GM23338 (cell line): ENCODE results near the gene LEFTY2. TPM values are rescaled to one million over a fixed set of nuclear protein-coding genes. Genes with fewer than 3 reads are reported as not detected.

Source experiments
- ATAC-seq: fragments of 200-7000 bp; cut with Tn5 transposase; 3 replicates; pipeline ENCODE4 v1.9.1; 2020
- DNase-seq: peaks from one replicate; pipeline ENCODE4 v3.0.0-alpha.2; 2015; ENCODE audit warnings: low spot score
- H2AFZ ChIP-seq: fragments of 200-600 bp; sonication (generic); 2 replicates; pipeline ENCODE4 v1.8.0; 2016; ENCODE audit warnings: antibody characterized with exemption, mild to moderate bottlenecking, moderate library complexity
- H3F3A ChIP-seq: fragments of 200-600 bp; sonication (generic); replicated peaks from 2 replicates; pipeline ENCODE4 v1.8.0; 2017; ENCODE audit warnings: antibody characterized with exemption, mixed run types, low read depth
- H3K27ac ChIP-seq: fragments of 200-600 bp; sonication (generic); 2 replicates; pipeline ENCODE4 v1.6.1; 2016; ENCODE audit warnings: low read depth
- H3K27me3 ChIP-seq: fragments of 200-600 bp; sonication (generic); 2 replicates; pipeline ENCODE4 v1.8.0; 2016; ENCODE audit warnings: mild to moderate bottlenecking, mixed run types, moderate library complexity; ENCODE audit not compliant: insufficient read depth
- H3K36me3 ChIP-seq: fragments of 200-600 bp; sonication (generic); 2 replicates; pipeline ENCODE4 v1.8.0; 2016; ENCODE audit warnings: mild to moderate bottlenecking; ENCODE audit not compliant: insufficient read depth
- H3K4me1 ChIP-seq: fragments of 200-600 bp; sonication (generic); 2 replicates; pipeline ENCODE4 v1.8.0; 2016; ENCODE audit warnings: mild to moderate bottlenecking, moderate library complexity; ENCODE audit not compliant: insufficient read depth
- H3K4me2 ChIP-seq: fragments of 200-600 bp; sonication (generic); 2 replicates; pipeline ENCODE4 v1.7.1; 2017; ENCODE audit warnings: mixed run types
- H3K4me3 ChIP-seq: fragments of 200-600 bp; sonication (generic); 2 replicates; pipeline ENCODE4 v1.6.1; 2016; ENCODE audit warnings: mixed run types
- H3K79me2 ChIP-seq: fragments of 200-600 bp; sonication (generic); replicated peaks from 2 replicates; pipeline ENCODE4 v1.8.0; 2017; ENCODE audit warnings: mild to moderate bottlenecking; ENCODE audit not compliant: insufficient read depth
- H3K9me2 ChIP-seq: fragments of 200-600 bp; sonication (generic); 2 replicates; pipeline ENCODE4 v1.8.0; 2017; ENCODE audit not compliant: insufficient read depth
- H4K20me1 ChIP-seq: fragments of 200-600 bp; sonication (generic); replicated peaks from 2 replicates; pipeline ENCODE4 v1.8.0; 2017; ENCODE audit warnings: mild to moderate bottlenecking; ENCODE audit not compliant: insufficient read depth
- H3K27ac Mint-ChIP-seq: 2 replicates; pipeline ENCODE4 v1.8.0; 2020; ENCODE audit warnings: inconsistent platforms, mild to moderate bottlenecking, moderate library complexity, mixed read lengths
- H3K27me3 Mint-ChIP-seq: 3 replicates; pipeline ENCODE4 v1.8.0; 2022; ENCODE audit warnings: low read depth, mild to moderate bottlenecking, moderate library complexity, mixed read lengths, inconsistent platforms; ENCODE audit not compliant: insufficient read depth, poor library complexity
- H3K36me3 Mint-ChIP-seq: 3 replicates; pipeline ENCODE4 v1.8.0; 2021; ENCODE audit warnings: low read depth, mild to moderate bottlenecking, inconsistent platforms, moderate library complexity, mixed read lengths
- H3K4me1 Mint-ChIP-seq: 3 replicates; pipeline ENCODE4 v1.8.0; 2020; ENCODE audit warnings: mild to moderate bottlenecking, inconsistent platforms, mixed read lengths
- H3K4me3 Mint-ChIP-seq: 3 replicates; pipeline ENCODE4 v1.8.0; 2021; ENCODE audit warnings: moderate library complexity, mild to moderate bottlenecking, inconsistent platforms, mixed read lengths
- H3K9me3 Mint-ChIP-seq: 3 replicates; pipeline ENCODE4 v1.8.0; 2020; ENCODE audit warnings: moderate library complexity, mild to moderate bottlenecking, inconsistent platforms, mixed read lengths
- CREB1 ChIP-seq: fragments of 250-450 bp; sonication (Bioruptor Pico); IDR thresholded peaks from 2 replicates; pipeline ENCODE4 v1.5.0; 2020; ENCODE audit warnings: low read depth, mild to moderate bottlenecking, moderate library complexity
- EZH2phosphoT487 ChIP-seq: fragments of 200-600 bp; sonication (generic); IDR thresholded peaks from one replicate; pipeline ENCODE4 v1.8.1; 2018; ENCODE audit warnings: antibody characterized with exemption; ENCODE audit not compliant: unreplicated experiment
- JUNB ChIP-seq: IDR thresholded peaks from one replicate; pipeline ENCODE4 v1.6.1; 2016; ENCODE audit warnings: antibody characterized with exemption; ENCODE audit not compliant: unreplicated experiment
- POLR2AphosphoS5 ChIP-seq: IDR thresholded peaks from 2 replicates; pipeline ENCODE4 v1.6.1; 2016; ENCODE audit warnings: antibody characterized with exemption, low read depth
- STAT1 ChIP-seq: IDR thresholded peaks from one replicate; pipeline ENCODE4 v1.6.1; 2016; ENCODE audit warnings: antibody characterized with exemption; ENCODE audit not compliant: unreplicated experiment
- ZNF114 ChIP-seq: fragments of 250-450 bp; sonication (Bioruptor Pico); IDR thresholded peaks from 2 replicates; pipeline ENCODE4 v1.5.0; 2020; ENCODE audit warnings: mild to moderate bottlenecking, moderate library complexity
- ZNF331 ChIP-seq: fragments of 250-450 bp; sonication (Bioruptor Pico); IDR thresholded peaks from 2 replicates; pipeline ENCODE4 v1.5.0; 2020; ENCODE audit warnings: low read depth, mild to moderate bottlenecking, moderate library complexity
- polyA plus RNA-seq: library from polyadenylated mRNA; unstranded; fragments of >200 nt; fragmentation: Nextera tagmentation; extraction: Ambion mirVana; gene quantifications from 2 replicates; pipeline ENCODE4 v1.2.1, GENCODE V29; 2016
- total RNA-seq: library from RNA; depleted of rRNA; stranded (reverse); fragments of >200 nt; shearing (Covaris generic); gene quantifications from 2 replicates; pipeline ENCODE4 v1.2.3, GENCODE V29; 2014
- TF ChIP-seq, protein P1 (sequence below): IDR thresholded peaks from 2 replicates; pipeline ENCODE4 v1.6.1; 2016; ENCODE audit warnings: antibody characterized with exemption
- TF ChIP-seq, protein P2 (sequence below): IDR thresholded peaks from one replicate; pipeline ENCODE4 v1.6.1; 2018; ENCODE audit warnings: antibody characterized with exemption; ENCODE audit not compliant: unreplicated experiment

LEFTY2 gene
- total and polyA plus RNA-seq, 2 experiments from 2014 or later = 8.3 to 12.4 TPM

DNA sequence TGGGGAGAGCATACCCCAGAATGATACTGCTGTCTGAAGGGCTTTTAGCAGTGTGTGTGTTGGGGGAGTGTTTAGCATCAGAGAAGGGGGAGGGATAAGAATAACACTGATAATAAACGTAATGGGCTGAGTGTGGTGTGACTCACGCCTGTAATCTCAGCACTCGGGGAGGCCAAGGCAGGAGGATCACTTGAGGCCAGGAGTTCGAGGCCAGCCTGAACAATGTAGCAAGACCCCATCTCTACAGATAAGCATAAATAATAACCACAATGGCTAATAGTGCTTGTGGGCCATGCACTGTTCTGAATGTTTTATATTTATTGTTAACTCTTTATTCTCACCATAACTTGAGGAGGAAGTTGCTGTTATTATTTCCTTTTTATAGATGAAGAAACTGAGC lies 2.6 kb upstream of the LEFTY2 start:
- H3K4me1 ChIP-seq = peaks cover 63% of the 10 kb centered on the region
- no peak overlapping the region for H3K27ac ChIP-seq
- Mint-ChIP-seq H3K4me1 (peaks cover 63% of the 10 kb centered on the region), H3K27me3 (peaks cover 36% of the 10 kb centered on the region), H3K9me3 (no peaks in the 10 kb centered on the region), H3K36me3 (no peaks in the 10 kb centered on the region), H3K27ac (no peak overlapping the region), H3K4me3 (no peak overlapping the region)
- no peaks in the 10 kb centered on the region for H3K9me2 ChIP-seq
- no peak overlapping the region for H3K4me2 ChIP-seq
- no peak overlapping the region for H2AFZ ChIP-seq
- no peaks in the 10 kb centered on the region for H4K20me1 ChIP-seq
- H3K36me3 ChIP-seq = no peaks in the 10 kb centered on the region
- ATAC-seq (no peak), DNase-seq (no peak)
- H3K27me3 ChIP-seq = peaks cover 4% of the 10 kb centered on the region; the same call in 1 of the 2 replicates
- TF ChIP-seq ZNF114 (CRISPR knock-in tag) (no peak), EZH2phosphoT487 (no peak), ZNF331 (no peak), JUNB (no peak)
- TF ChIP-seq, protein P1, sequence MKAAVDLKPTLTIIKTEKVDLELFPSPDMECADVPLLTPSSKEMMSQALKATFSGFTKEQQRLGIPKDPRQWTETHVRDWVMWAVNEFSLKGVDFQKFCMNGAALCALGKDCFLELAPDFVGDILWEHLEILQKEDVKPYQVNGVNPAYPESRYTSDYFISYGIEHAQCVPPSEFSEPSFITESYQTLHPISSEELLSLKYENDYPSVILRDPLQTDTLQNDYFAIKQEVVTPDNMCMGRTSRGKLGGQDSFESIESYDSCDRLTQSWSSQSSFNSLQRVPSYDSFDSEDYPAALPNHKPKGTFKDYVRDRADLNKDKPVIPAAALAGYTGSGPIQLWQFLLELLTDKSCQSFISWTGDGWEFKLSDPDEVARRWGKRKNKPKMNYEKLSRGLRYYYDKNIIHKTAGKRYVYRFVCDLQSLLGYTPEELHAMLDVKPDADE = no peak
- peaks cover 32% of the 10 kb centered on the region for H3F3A ChIP-seq
- H3K79me2 ChIP-seq = peaks cover 5% of the 10 kb centered on the region; the same call in 1 of the 2 replicates
- no peak overlapping the region for H3K4me3 ChIP-seq

DNA sequence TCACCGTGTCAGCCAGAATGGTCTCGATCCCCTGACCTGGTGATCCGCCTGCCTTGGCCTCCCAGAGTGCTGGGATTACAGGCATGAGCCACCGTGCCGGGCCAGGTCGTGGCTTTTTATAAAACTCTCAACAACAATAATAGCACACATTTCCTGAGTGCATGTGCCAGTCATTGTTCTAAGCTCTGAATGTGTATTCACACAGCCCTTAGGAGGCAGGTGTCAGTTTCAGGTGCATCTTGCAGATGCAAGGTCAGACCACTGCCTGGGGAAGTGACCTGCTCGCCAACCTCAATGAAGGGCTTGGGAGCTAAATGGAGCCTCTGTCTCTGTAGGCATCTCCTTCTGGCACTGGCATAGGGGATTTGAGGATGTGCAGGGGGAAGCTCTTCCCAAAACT lies 1.6 kb upstream of the LEFTY2 start:
- H3K36me3 Mint-ChIP-seq = no peaks in the 10 kb centered on the region; the same call in 2 of the 3 replicates
- ATAC-seq (no peak), DNase-seq (no peak)
- peak overlapping the region; percentile 73; the same call in 1 of the 2 replicates for H3K27ac ChIP-seq
- no peak overlapping the region for H3K4me3 ChIP-seq
- TF ChIP-seq POLR2AphosphoS5 = no peak
- TF ChIP-seq STAT1 = no peak
- TF ChIP-seq JUNB = no peak
- no peak for TF ChIP-seq ZNF331
- no peaks in the 10 kb centered on the region for H3K36me3 ChIP-seq
- peaks cover 31% of the 10 kb centered on the region for H3K27me3 Mint-ChIP-seq
- H3K79me2 ChIP-seq = peaks cover 8% of the 10 kb centered on the region; the same call in 1 of the 2 replicates
- H3K4me2 ChIP-seq = peak overlapping the region; percentile 43; the same call in 1 of the 2 replicates
- H2AFZ ChIP-seq = no peak overlapping the region
- H3K9me3 Mint-ChIP-seq = no peaks in the 10 kb centered on the region
- peaks cover 59% of the 10 kb centered on the region for H3K4me1 Mint-ChIP-seq
- peaks cover 54% of the 10 kb centered on the region for H3K4me1 ChIP-seq
- H3K27me3 ChIP-seq = peaks cover 4% of the 10 kb centered on the region; the same call in 1 of the 2 replicates
- H4K20me1 ChIP-seq = no peaks in the 10 kb centered on the region
- H3K4me3 Mint-ChIP-seq = no peak overlapping the region
- H3K27ac Mint-ChIP-seq = no peak overlapping the region
- peaks cover 29% of the 10 kb centered on the region for H3F3A ChIP-seq
- H3K9me2 ChIP-seq = no peaks in the 10 kb centered on the region

DNA sequence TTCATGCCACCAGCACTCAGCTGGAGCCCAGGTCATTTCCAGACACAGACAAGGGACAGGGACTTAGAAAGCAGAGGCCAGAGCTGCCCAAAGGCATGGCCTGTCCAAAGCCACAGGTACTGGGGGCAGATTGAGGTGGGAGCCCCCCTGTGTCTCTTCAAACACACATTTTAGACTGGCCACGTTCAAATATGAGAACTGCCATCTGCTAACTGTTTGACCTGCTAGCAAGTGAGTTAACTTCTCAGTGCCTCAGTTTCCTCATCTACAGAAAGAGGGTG lies 862 bp upstream of the LEFTY2 start:
- DNase-seq (no peak), ATAC-seq (no peak)
- Mint-ChIP-seq H3K9me3 (no peaks in the 10 kb centered on the region), H3K36me3 (no peaks in the 10 kb centered on the region; the same call in 2 of the 3 replicates), H3K27ac (no peak overlapping the region; the same call in 1 of the 2 replicates), H3K27me3 (peaks cover 29% of the 10 kb centered on the region), H3K4me3 (no peak overlapping the region), H3K4me1 (peaks cover 57% of the 10 kb centered on the region)
- Histone ChIP-seq H3F3A (peaks cover 31% of the 10 kb centered on the region), H3K27me3 (peaks cover 4% of the 10 kb centered on the region; the same call in 1 of the 2 replicates), H3K36me3 (no peaks in the 10 kb centered on the region), H4K20me1 (no peaks in the 10 kb centered on the region), H2AFZ (no peak overlapping the region), H3K4me3 (no peak overlapping the region), H3K27ac (no peak overlapping the region), H3K4me2 (peak overlapping the region; percentile 43; the same call in 1 of the 2 replicates), H3K9me2 (no peaks in the 10 kb centered on the region), H3K4me1 (peaks cover 49% of the 10 kb centered on the region), H3K79me2 (peaks cover 8% of the 10 kb centered on the region; the same call in 1 of the 2 replicates)
- TF ChIP-seq, protein P1 = no peak
- TF ChIP-seq POLR2AphosphoS5 = no peak
- TF ChIP-seq, protein P2, sequence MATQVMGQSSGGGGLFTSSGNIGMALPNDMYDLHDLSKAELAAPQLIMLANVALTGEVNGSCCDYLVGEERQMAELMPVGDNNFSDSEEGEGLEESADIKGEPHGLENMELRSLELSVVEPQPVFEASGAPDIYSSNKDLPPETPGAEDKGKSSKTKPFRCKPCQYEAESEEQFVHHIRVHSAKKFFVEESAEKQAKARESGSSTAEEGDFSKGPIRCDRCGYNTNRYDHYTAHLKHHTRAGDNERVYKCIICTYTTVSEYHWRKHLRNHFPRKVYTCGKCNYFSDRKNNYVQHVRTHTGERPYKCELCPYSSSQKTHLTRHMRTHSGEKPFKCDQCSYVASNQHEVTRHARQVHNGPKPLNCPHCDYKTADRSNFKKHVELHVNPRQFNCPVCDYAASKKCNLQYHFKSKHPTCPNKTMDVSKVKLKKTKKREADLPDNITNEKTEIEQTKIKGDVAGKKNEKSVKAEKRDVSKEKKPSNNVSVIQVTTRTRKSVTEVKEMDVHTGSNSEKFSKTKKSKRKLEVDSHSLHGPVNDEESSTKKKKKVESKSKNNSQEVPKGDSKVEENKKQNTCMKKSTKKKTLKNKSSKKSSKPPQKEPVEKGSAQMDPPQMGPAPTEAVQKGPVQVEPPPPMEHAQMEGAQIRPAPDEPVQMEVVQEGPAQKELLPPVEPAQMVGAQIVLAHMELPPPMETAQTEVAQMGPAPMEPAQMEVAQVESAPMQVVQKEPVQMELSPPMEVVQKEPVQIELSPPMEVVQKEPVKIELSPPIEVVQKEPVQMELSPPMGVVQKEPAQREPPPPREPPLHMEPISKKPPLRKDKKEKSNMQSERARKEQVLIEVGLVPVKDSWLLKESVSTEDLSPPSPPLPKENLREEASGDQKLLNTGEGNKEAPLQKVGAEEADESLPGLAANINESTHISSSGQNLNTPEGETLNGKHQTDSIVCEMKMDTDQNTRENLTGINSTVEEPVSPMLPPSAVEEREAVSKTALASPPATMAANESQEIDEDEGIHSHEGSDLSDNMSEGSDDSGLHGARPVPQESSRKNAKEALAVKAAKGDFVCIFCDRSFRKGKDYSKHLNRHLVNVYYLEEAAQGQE = no peak
- TF ChIP-seq CREB1 = no peak
- TF ChIP-seq ZNF331 = no peak
- TF ChIP-seq JUNB = no peak
- no peak for TF ChIP-seq EZH2phosphoT487
